MCF 10A (cell line): ENCODE measurements around the gene CSNK1E. TPM values are rescaled to one million over a fixed set of nuclear protein-coding genes. Genes with fewer than 3 reads are reported as not detected.

Experiments used
- BruUV-seq: library from RNA; stranded (reverse); fragments of 400-500 nt; replicated peaks from 2 replicates; lab custom pipeline; 2021; lab: Mats Ljungman, UMichigan
- CTCF ChIA-PET: fragments of 300-600 bp; sonication (Branson Sonifier 250); formaldehyde crosslinking; extraction: SDS; loops from one replicate; lab custom pipeline; 2021; ENCODE audit warnings: antibody characterized with exemption, inconsistent platforms; lab: Yijun Ruan, JAX
- POLR2A ChIA-PET: fragments of 300-600, 350-650 bp; sonication (Branson Sonifier 250); formaldehyde crosslinking; extraction: SDS; loops from one replicate; lab custom pipeline; 2020; ENCODE audit warnings: antibody characterized with exemption, inconsistent platforms; lab: Yijun Ruan, JAX
- DNase-seq: peaks from one replicate; pipeline ENCODE4 v3.0.0-alpha.2; 2018; ENCODE audit not compliant: unreplicated experiment
- H3K27ac Mint-ChIP-seq: one replicate; pipeline ENCODE4 v1.8.0; 2022; ENCODE audit warnings: mild to moderate bottlenecking, low read depth, mixed read lengths; ENCODE audit not compliant: unreplicated experiment
- H3K27me3 Mint-ChIP-seq: one replicate; pipeline ENCODE4 v1.8.0; 2022; ENCODE audit warnings: mixed read lengths; ENCODE audit not compliant: insufficient read depth, unreplicated experiment
- H3K36me3 Mint-ChIP-seq: one replicate; pipeline ENCODE4 v1.8.0; 2022; ENCODE audit warnings: mild to moderate bottlenecking, moderate library complexity, mixed read lengths; ENCODE audit not compliant: insufficient read depth, unreplicated experiment
- H3K4me1 Mint-ChIP-seq: one replicate; pipeline ENCODE4 v1.8.0; 2022; ENCODE audit warnings: mixed read lengths; ENCODE audit not compliant: insufficient read depth, unreplicated experiment
- H3K4me3 Mint-ChIP-seq: one replicate; pipeline ENCODE4 v1.8.0; 2022; ENCODE audit warnings: mild to moderate bottlenecking, moderate library complexity, mixed read lengths; ENCODE audit not compliant: unreplicated experiment
- H3K9me3 Mint-ChIP-seq: one replicate; pipeline ENCODE4 v1.8.0; 2022; ENCODE audit warnings: mixed read lengths; ENCODE audit not compliant: unreplicated experiment
- CTCF ChIP-seq: fragments of 200-600 bp; IDR thresholded peaks from one replicate; pipeline ENCODE4 v1.8.0; 2022; ENCODE audit warnings: antibody characterized with exemption, mild to moderate bottlenecking; ENCODE audit not compliant: unreplicated experiment
- intact Hi-C: fragments of 100-400 bp; cut with micrococcal nuclease; formaldehyde crosslinking; loops from 2 replicates; pipeline ENCODE4 v1.14.1; 2022
- total RNA-seq: library from RNA; stranded (reverse); gene quantifications from 2 replicates; pipeline ENCODE4 v1.2.3, GENCODE V29; 2022

CSNK1E gene
- total RNA-seq, 1 experiment from 2014 or later = 425 TPM

GRCh38 chr22:38350444-38351359, 33.5 kb upstream of the CSNK1E start:
- CTCF ChIA-PET = interaction anchor here (0.5 to 1.4 kb wide), 3 partner anchors 51 to 299 kb away, joined by 3 to 7 read pairs (median 6); no protein-coding TSS in a partner anchor
- BruUV-seq = no TSS peak
- peaks cover 11% of the 10 kb centered on the region for H3K36me3 Mint-ChIP-seq
- no peaks in the 10 kb centered on the region for H3K27me3 Mint-ChIP-seq
- no peaks in the 10 kb centered on the region for H3K9me3 Mint-ChIP-seq
- POLR2A ChIA-PET = interaction anchor here (0.6 to 4.4 kb wide), 2 partner anchors 32 to 45 kb away, joined by 5 to 23 read pairs; no protein-coding TSS in a partner anchor
- DNase-seq = no peak
- H3K4me3 Mint-ChIP-seq = no peak overlapping the region
- peaks cover 14% of the 10 kb centered on the region for H3K4me1 Mint-ChIP-seq
- no peak for TF ChIP-seq CTCF
- intact Hi-C loops = loop anchor here (5.0 kb wide), 2 partner anchors 222 to 238 kb away; partner anchors contain the start of genes BAIAP2L2 and DMC1
- H3K27ac Mint-ChIP-seq = no peak overlapping the region

- POLR2A ChIA-PET = interaction anchor here (0.6 to 4.4 kb wide), 7 partner anchors 13 to 260 kb away, joined by 3 to 23 read pairs (median 3); no protein-coding TSS in a partner anchor
- Mint-ChIP-seq H3K27me3 (no peaks in the 10 kb centered on the region), H3K36me3 (peaks cover 11% of the 10 kb centered on the region), H3K4me3 (no peak overlapping the region), H3K27ac (no peak overlapping the region), H3K4me1 (peaks cover 14% of the 10 kb centered on the region), H3K9me3 (no peaks in the 10 kb centered on the region)
- TF ChIP-seq CTCF = no peak
- DNase-seq = no peak
- BruUV-seq = no TSS peak
- CTCF ChIA-PET = interaction anchor here (0.7 to 0.9 kb wide), 2 partner anchors 21 to 297 kb away, joined by 3 read pairs; no protein-coding TSS in a partner anchor
- intact Hi-C loops = loop anchor here (1.0 to 2.0 kb wide), 3 partner anchors 31 to 50 kb away; no protein-coding TSS in a partner anchor
Observed at GRCh38 chr22:38348751-38349496, 31.7 kb upstream of the CSNK1E start.

- Mint-ChIP-seq H3K4me1 (peaks cover 14% of the 10 kb centered on the region), H3K36me3 (peaks cover 11% of the 10 kb centered on the region), H3K27ac (peak overlapping the region; percentile 81), H3K9me3 (no peaks in the 10 kb centered on the region), H3K27me3 (no peaks in the 10 kb centered on the region), H3K4me3 (no peak overlapping the region)
- TSS peak; percentile 19 for BruUV-seq
- TF ChIP-seq CTCF = no peak
- DNase-seq = peak; percentile 72
- CTCF ChIA-PET = interaction anchor here (0.7 to 0.9 kb wide), 2 partner anchors 20 to 296 kb away, joined by 3 read pairs; no protein-coding TSS in a partner anchor
- intact Hi-C loops = loop anchor here (1.0 to 2.0 kb wide), 3 partner anchors 30 to 49 kb away; no protein-coding TSS in a partner anchor
- POLR2A ChIA-PET = interaction anchor here (0.6 to 4.4 kb wide), 11 partner anchors 11 to 291 kb away, joined by 3 to 23 read pairs (median 4); partner anchors contain the start of gene PICK1
Observed at GRCh38 chr22:38347944-38348750, 30.9 kb upstream of the CSNK1E start.
